A673 (cell line): ENCODE measurements around the gene CERS6.

Experiments
- CTCF ChIP-seq: fragments of 300-800, 200-600 bp; sonication (generic); conservative IDR thresholded peaks from 2 replicates; pipeline ENCODE4 v1.5.1; 2017; ENCODE audit warnings: low read depth, mild to moderate bottlenecking, antibody characterized with exemption, low read length, moderate library complexity, mixed read lengths
- EZH2 ChIP-seq: fragments of 200-600 bp; sonication (generic); IDR thresholded peaks from 2 replicates; pipeline ENCODE4 v1.6.1; 2017; ENCODE audit warnings: borderline replicate concordance, low read depth, mild to moderate bottlenecking, mixed read lengths, antibody characterized with exemption, low read length; ENCODE audit not compliant: poor library complexity, severe bottlenecking

GRCh38 chr2:168708080-168708479 is 252.0 kb downstream of the CERS6 start:
- TF ChIP-seq CTCF (no peak), EZH2 (no peak)
